ENCODE measurements around the gene MORC2. TPM values are rescaled to one million over a fixed set of nuclear protein-coding genes. Genes with fewer than 3 reads are reported as not detected.
A peak's percentile ranks its signal among the peaks of the same experiment; 100 is the strongest.

MORC2 gene
- total RNA-seq, 1 donor from 2014 or later, result 15.7 TPM

DNA sequence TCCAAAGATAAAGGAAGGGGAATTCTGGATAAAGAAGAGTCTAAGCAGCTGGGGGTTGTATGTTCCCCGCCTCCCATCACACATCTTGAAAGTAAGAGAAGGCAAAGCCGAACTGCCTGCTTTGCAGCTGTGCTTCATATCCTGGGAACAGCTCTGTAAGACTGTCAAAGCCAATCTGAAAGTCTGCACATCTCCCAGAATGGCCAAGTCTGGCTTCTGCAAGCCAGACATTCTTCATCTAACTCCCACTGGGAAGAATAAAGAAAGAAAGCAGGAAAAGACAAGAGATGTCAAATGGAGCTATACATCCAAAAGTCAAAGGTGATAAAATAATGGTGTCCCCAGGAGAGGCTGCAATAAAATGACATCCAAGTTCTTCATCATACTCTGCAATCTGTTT lies 15.4 kb downstream of the MORC2 start:
- Histone ChIP-seq H3K27me3 (ENCODE audit: control insufficient read depth in 3 of 3, insufficient read depth in 3 of 3, low read length in 3 of 3) (no peaks in the 10 kb centered on the region), H3K27ac (ENCODE audit: low read depth, low read length) (no peak overlapping the region), H3K36me3 (ENCODE audit: control insufficient read depth in 3 of 3, insufficient read depth in 3 of 3, low read length in 3 of 3) (peaks cover 13 to 38% (median 33%) of the 10 kb centered on the region in 3 donors), H3K4me1 (ENCODE audit: control insufficient read depth in 3 of 3, insufficient read depth in 3 of 3, low read length in 3 of 3) (peaks cover 0 to 3% (median 3%) of the 10 kb centered on the region in 3 donors), H3K9me3 (ENCODE audit: control insufficient read depth in 3 of 3, low read length in 3 of 3) (no peaks in the 10 kb centered on the region), H3K9ac (ENCODE audit: low read depth in 1 of 3, low read length in 3 of 3) (no peak overlapping the region), H3K4me3 (ENCODE audit: low read length in 3 of 3) (no peak overlapping the region)

DNA sequence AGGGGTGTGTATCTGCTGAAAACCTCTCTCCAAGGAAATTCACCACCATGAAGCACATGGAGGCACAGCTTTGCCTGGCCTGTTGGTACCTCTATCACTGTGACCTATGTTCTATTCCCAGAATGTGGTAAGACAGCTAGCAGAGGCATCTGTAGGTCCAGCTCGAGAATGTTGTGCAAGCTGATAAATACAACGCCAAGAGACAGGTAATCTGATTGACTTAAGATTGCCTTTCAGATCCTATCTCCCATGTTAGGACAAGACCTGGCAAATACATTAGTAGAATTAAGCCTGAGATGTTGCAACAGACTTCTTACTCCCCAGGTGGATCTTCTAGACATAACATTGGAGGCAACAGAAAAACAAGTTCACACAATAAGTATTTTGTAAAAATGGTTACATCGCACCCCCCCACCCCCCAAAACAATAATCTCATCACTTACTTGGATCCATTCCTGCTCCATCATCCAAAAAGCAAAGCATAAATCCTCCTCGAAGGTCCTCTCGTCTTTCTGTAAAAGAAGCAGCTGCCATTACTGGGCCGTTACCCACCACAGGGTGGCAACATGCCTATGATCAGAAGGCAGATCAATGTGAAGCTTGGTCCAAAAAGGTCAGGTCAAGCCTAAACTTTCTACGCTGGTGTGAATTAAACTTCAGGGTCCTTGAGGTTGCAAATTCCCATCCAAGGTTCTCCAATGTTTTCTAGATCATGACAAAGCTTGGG lies 18.5 kb downstream of the MORC2 start:
- Histone ChIP-seq H3K27me3 (ENCODE audit: control insufficient read depth in 3 of 3, insufficient read depth in 3 of 3, low read length in 3 of 3) (no peaks in the 10 kb centered on the region), H3K27ac (ENCODE audit: low read depth, low read length) (no peak overlapping the region), H3K36me3 (ENCODE audit: control insufficient read depth in 3 of 3, insufficient read depth in 3 of 3, low read length in 3 of 3) (peaks cover 37 to 56% (median 54%) of the 10 kb centered on the region in 3 donors)

DNA sequence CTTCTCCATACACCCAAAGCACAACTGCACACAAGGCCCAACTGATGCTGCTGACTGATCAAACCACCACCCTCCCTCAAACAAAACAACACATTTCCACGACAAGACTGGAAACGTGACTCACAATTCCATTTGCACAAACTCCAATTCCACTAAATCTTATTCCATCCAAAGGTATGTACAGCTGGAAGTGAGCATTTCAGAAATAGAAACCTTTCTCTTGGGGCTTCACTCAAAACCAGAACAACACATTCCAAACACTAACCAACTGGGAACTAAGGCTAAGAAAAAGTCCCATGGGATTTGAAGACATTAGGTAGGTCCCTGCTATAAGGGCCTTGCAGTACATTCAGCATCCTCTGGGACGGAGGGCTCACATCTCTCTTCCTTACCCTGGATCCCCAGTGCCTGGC lies 19.6 kb downstream of the MORC2 start:
- Histone ChIP-seq H3K9ac (ENCODE audit: low read depth in 1 of 3, low read length in 3 of 3) (no peak overlapping the region), H3K27ac (ENCODE audit: low read depth, low read length) (no peak overlapping the region), H3K4me3 (ENCODE audit: low read length in 3 of 3) (no peak overlapping the region), H3K27me3 (ENCODE audit: control insufficient read depth in 3 of 3, insufficient read depth in 3 of 3, low read length in 3 of 3) (no peaks in the 10 kb centered on the region), H3K9me3 (ENCODE audit: control insufficient read depth in 3 of 3, low read length in 3 of 3) (no peaks in the 10 kb centered on the region), H3K4me1 (ENCODE audit: control insufficient read depth in 3 of 3, insufficient read depth in 3 of 3, low read length in 3 of 3) (peaks cover 5 to 17% (median 15%) of the 10 kb centered on the region in 3 donors), H3K36me3 (ENCODE audit: control insufficient read depth in 3 of 3, insufficient read depth in 3 of 3, low read length in 3 of 3) (peaks cover 48 to 62% (median 58%) of the 10 kb centered on the region in 3 donors)

More for the DNA sequence above, 18.5 kb downstream of the MORC2 start:
- no peak overlapping the region for H3K9ac ChIP-seq (ENCODE audit: low read depth in 1 of 3, low read length in 3 of 3)
- peaks cover 5 to 17% (median 15%) of the 10 kb centered on the region in 3 donors for H3K4me1 ChIP-seq (ENCODE audit: control insufficient read depth in 3 of 3, insufficient read depth in 3 of 3, low read length in 3 of 3)
- H3K4me3 ChIP-seq (ENCODE audit: low read length in 3 of 3), result no peak overlapping the region
- H3K9me3 ChIP-seq (ENCODE audit: control insufficient read depth in 3 of 3, low read length in 3 of 3), result no peaks in the 10 kb centered on the region

DNA sequence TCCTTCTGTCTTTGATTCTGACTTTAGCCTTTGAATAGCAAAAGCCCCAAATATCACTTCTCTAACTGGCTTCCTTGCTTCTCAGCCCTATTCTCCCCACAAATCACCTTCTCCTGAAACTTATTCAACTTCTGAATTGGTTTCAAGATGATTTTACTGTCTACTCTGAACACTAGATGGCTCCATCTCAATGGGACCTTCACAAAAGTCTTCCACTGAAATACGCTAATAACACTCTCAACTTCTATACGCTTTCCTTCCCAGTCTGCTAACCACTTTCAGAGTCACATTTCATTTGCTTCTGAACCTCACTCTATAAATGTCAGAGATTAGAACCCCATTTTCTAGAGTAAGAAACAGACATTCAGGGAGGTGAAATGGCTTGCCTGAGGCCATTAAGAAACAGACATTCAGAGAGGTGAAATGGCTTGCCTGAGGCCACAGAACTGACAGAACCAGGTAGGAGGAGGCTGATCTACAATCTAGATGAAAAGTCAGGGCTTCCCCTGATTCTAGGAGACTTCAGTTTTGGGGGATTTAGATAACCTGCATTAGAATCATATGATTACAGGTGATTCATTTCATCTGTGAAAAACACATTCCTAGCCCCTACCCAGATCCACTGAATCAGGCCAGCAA lies 20.6 kb downstream of the MORC2 start:
- Histone ChIP-seq H3K9me3 (ENCODE audit: control insufficient read depth in 3 of 3, low read length in 3 of 3) (no peaks in the 10 kb centered on the region), H3K27ac (ENCODE audit: low read depth, low read length) (no peak overlapping the region), H3K4me3 (ENCODE audit: low read length in 3 of 3) (no peak overlapping the region), H3K36me3 (ENCODE audit: control insufficient read depth in 3 of 3, insufficient read depth in 3 of 3, low read length in 3 of 3) (peaks cover 53 to 70% (median 63%) of the 10 kb centered on the region in 3 donors), H3K9ac (ENCODE audit: low read depth in 1 of 3, low read length in 3 of 3) (no peak overlapping the region), H3K27me3 (ENCODE audit: control insufficient read depth in 3 of 3, insufficient read depth in 3 of 3, low read length in 3 of 3) (no peaks in the 10 kb centered on the region), H3K4me1 (ENCODE audit: control insufficient read depth in 3 of 3, insufficient read depth in 3 of 3, low read length in 3 of 3) (peaks cover 5 to 17% (median 13%) of the 10 kb centered on the region in 3 donors)

DNA sequence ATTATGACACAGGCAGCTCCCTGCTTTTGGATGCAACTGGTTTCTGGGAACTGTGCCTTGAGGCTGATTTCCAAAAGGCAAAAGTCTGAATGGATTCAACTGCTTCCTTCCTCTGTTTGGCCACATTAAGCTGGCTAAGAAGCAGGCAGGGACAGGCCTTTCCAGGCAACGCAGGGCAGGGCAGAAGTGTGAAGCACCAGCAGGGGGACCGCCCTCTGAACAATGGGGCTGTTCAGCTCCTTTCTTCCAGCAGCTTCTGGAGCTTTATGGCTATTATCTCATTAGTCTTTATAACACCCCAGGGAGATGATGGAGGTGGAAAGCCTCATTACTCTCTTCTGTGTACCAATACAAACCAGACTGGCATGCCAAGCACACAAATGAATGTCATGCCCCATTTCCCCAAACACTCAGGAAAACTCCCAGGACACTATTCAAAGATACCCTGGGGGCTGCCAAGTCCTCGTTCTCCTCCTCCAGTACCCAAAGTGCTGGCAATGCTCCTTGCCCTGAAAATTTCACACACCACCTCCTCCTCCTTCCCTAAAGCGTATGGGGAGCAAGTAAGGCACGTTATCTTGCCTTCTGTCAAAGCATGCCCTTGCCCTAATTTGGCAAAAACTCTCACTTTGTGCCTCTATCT lies 21.3 kb downstream of the MORC2 start:
- H3K9ac ChIP-seq (ENCODE audit: low read depth in 1 of 3, low read length in 3 of 3), result no peak overlapping the region
- no peak overlapping the region for H3K27ac ChIP-seq (ENCODE audit: low read depth, low read length)
- H3K4me1 ChIP-seq (ENCODE audit: control insufficient read depth in 3 of 3, insufficient read depth in 3 of 3, low read length in 3 of 3), result peaks cover 5 to 17% (median 13%) of the 10 kb centered on the region in 3 donors
- H3K36me3 ChIP-seq (ENCODE audit: control insufficient read depth in 3 of 3, insufficient read depth in 3 of 3, low read length in 3 of 3), result peaks cover 56 to 75% (median 62%) of the 10 kb centered on the region in 3 donors
- no peaks in the 10 kb centered on the region for H3K27me3 ChIP-seq (ENCODE audit: control insufficient read depth in 3 of 3, insufficient read depth in 3 of 3, low read length in 3 of 3)
- H3K9me3 ChIP-seq (ENCODE audit: control insufficient read depth in 3 of 3, low read length in 3 of 3), result no peaks in the 10 kb centered on the region
- H3K4me3 ChIP-seq (ENCODE audit: low read length in 3 of 3), result no peak overlapping the region

DNA sequence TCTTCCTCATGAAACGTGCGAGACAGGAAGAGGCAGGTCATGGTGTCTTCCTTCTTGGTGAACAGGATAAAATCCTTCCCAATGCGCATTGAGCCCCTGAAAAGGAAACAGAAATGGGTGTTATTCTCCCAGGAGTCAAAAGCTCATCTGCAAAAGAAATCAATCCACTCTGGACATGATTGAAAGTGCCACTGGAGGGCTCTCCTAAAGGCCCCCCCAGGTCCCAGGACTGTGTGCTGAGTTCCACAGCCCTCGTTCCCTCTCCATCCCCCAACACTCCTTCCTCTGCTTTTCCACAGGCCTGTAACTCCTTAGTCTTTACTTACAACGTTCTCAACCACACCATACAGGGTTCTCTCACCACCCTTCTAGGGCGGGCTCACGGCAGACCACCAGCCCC lies 22.2 kb downstream of the MORC2 start:
- Histone ChIP-seq H3K27ac (ENCODE audit: low read depth, low read length) (no peak overlapping the region), H3K27me3 (ENCODE audit: control insufficient read depth in 3 of 3, insufficient read depth in 3 of 3, low read length in 3 of 3) (no peaks in the 10 kb centered on the region), H3K9me3 (ENCODE audit: control insufficient read depth in 3 of 3, low read length in 3 of 3) (no peaks in the 10 kb centered on the region), H3K36me3 (ENCODE audit: control insufficient read depth in 3 of 3, insufficient read depth in 3 of 3, low read length in 3 of 3) (peaks cover 66 to 83% (median 72%) of the 10 kb centered on the region in 3 donors), H3K4me1 (ENCODE audit: control insufficient read depth in 3 of 3, insufficient read depth in 3 of 3, low read length in 3 of 3) (peaks cover 5 to 17% (median 13%) of the 10 kb centered on the region in 3 donors), H3K9ac (ENCODE audit: low read depth in 1 of 3, low read length in 3 of 3) (no peak overlapping the region), H3K4me3 (ENCODE audit: low read length in 3 of 3) (no peak overlapping the region)

DNA sequence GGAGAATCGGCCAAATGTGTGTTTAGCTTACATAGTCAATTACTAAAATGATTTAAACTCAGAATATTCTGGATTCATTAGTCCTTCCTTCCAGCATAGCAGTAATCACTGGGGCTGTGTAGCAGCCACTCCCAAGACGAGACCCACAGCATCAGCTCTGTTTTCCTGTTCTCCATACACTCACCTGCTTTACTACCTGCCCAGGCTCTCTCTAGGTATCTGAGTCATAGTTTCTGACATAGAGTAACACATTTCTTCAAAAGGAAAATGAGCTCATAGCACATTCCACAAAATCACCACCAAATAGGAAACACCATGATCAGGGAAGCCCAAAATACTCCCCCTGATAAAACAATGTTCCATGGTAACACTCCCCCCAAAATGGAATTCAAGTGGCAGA lies 22.9 kb downstream of the MORC2 start:
- Histone ChIP-seq H3K27ac (ENCODE audit: low read depth, low read length) (no peak overlapping the region), H3K4me1 (ENCODE audit: control insufficient read depth in 3 of 3, insufficient read depth in 3 of 3, low read length in 3 of 3) (peaks cover 5 to 17% (median 13%) of the 10 kb centered on the region in 3 donors), H3K36me3 (ENCODE audit: control insufficient read depth in 3 of 3, insufficient read depth in 3 of 3, low read length in 3 of 3) (peaks cover 73 to 86% (median 79%) of the 10 kb centered on the region in 3 donors), H3K27me3 (ENCODE audit: control insufficient read depth in 3 of 3, insufficient read depth in 3 of 3, low read length in 3 of 3) (no peaks in the 10 kb centered on the region), H3K4me3 (ENCODE audit: low read length in 3 of 3) (no peak overlapping the region), H3K9ac (ENCODE audit: low read depth in 1 of 3, low read length in 3 of 3) (no peak overlapping the region), H3K9me3 (ENCODE audit: control insufficient read depth in 3 of 3, low read length in 3 of 3) (no peaks in the 10 kb centered on the region)

DNA sequence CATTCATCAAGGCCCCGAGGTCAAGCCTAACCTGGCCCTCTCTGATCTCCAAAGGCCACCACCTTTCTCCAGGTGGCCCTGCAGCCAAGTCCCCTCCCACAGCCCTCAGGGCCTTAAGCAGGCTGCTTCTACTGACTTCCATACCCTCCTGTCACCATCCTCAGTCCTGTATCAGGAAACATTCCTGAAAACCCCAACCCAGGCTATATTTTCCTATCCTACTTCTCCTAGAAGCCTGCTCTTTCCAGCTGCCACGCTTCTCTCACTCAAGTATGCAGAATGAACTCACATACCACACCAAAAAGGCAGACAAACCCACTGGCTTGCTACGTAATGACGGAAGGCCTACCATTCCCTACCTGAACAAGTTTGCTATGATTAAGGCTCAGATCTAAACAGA lies 23.6 kb downstream of the MORC2 start:
- H3K36me3 ChIP-seq (ENCODE audit: control insufficient read depth in 3 of 3, insufficient read depth in 3 of 3, low read length in 3 of 3), result peaks cover 78 to 87% (median 83%) of the 10 kb centered on the region in 3 donors
- no peak overlapping the region for H3K27ac ChIP-seq (ENCODE audit: low read depth, low read length)
- H3K4me3 ChIP-seq (ENCODE audit: low read length in 3 of 3), result no peak overlapping the region
- H3K9me3 ChIP-seq (ENCODE audit: control insufficient read depth in 3 of 3, low read length in 3 of 3), result no peaks in the 10 kb centered on the region
- H3K9ac ChIP-seq (ENCODE audit: low read depth in 1 of 3, low read length in 3 of 3), result no peak overlapping the region
- no peaks in the 10 kb centered on the region for H3K27me3 ChIP-seq (ENCODE audit: control insufficient read depth in 3 of 3, insufficient read depth in 3 of 3, low read length in 3 of 3)
- H3K4me1 ChIP-seq (ENCODE audit: control insufficient read depth in 3 of 3, insufficient read depth in 3 of 3, low read length in 3 of 3), result peaks cover 5 to 17% (median 13%) of the 10 kb centered on the region in 3 donors

DNA sequence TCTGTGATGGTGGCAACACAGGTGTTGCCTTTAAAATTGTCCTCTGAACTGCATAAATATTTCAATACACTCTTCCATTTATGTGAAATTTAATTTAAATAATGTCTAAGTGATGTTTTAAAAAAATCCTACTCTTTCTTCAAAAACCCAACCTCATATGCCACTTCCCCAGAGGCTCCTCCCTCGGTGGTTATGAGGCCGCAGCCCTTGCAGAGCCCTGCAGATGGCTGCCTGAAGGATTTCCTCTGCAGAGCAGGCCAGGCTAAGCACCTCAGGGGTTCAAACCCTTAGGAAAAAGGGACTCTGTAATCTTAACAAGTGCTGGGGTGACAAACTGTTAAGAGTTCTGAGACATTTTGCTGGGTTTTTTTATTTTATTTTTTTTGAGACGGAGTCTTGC lies 25.2 kb downstream of the MORC2 start:
- H3K9ac ChIP-seq (ENCODE audit: low read depth in 1 of 3, low read length in 3 of 3), result no peak overlapping the region
- H3K4me3 ChIP-seq (ENCODE audit: low read length in 3 of 3), result no peak overlapping the region
- no peaks in the 10 kb centered on the region for H3K9me3 ChIP-seq (ENCODE audit: control insufficient read depth in 3 of 3, low read length in 3 of 3)
- peaks cover 5 to 15% (median 13%) of the 10 kb centered on the region in 3 donors for H3K4me1 ChIP-seq (ENCODE audit: control insufficient read depth in 3 of 3, insufficient read depth in 3 of 3, low read length in 3 of 3)
- H3K27ac ChIP-seq (ENCODE audit: low read depth, low read length), result no peak overlapping the region
- H3K36me3 ChIP-seq (ENCODE audit: control insufficient read depth in 3 of 3, insufficient read depth in 3 of 3, low read length in 3 of 3), result peaks cover 79 to 86% (median 79%) of the 10 kb centered on the region in 3 donors
- H3K27me3 ChIP-seq (ENCODE audit: control insufficient read depth in 3 of 3, insufficient read depth in 3 of 3, low read length in 3 of 3), result no peaks in the 10 kb centered on the region

DNA sequence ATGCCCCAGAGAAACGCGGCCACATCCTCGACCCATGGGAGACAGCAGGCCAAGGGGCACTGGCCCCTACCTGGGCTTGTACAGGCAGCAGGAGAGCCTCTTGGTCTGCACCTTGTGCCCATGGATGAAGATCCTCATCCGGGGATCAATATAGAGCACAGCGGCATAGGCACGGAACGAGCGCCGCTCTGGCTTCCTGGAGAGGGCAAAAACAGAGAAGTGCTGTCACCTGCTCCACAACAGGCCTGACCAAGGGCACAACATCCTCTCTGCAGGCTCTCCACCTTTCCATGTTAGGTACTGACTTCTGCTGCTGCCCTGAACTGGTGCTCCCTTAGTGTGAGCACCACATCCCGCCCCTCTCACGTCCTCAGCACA lies 27.2 kb downstream of the MORC2 start:
- Histone ChIP-seq H3K36me3 (ENCODE audit: control insufficient read depth in 3 of 3, insufficient read depth in 3 of 3, low read length in 3 of 3) (peaks cover 84 to 93% (median 89%) of the 10 kb centered on the region in 3 donors), H3K9me3 (ENCODE audit: control insufficient read depth in 3 of 3, low read length in 3 of 3) (no peaks in the 10 kb centered on the region), H3K4me3 (ENCODE audit: low read length in 3 of 3) (no peak overlapping the region), H3K27me3 (ENCODE audit: control insufficient read depth in 3 of 3, insufficient read depth in 3 of 3, low read length in 3 of 3) (no peaks in the 10 kb centered on the region), H3K27ac (ENCODE audit: low read depth, low read length) (no peak overlapping the region), H3K9ac (ENCODE audit: low read depth in 1 of 3, low read length in 3 of 3) (peak overlapping the region in 1 of 3 donors; percentile 33), H3K4me1 (ENCODE audit: control insufficient read depth in 3 of 3, insufficient read depth in 3 of 3, low read length in 3 of 3) (peaks cover 0 to under 1% (median 0%) of the 10 kb centered on the region in 3 donors)

All from skeletal muscle tissue (tissue), 4 donors.